ENCODE measurements around the gene LAMA5.

LAMA5 gene

GRCh38 chr20:62328684-62329388 is 38.3 kb downstream of the LAMA5 start:
- TF ChIP-seq CTCF (IDR thresholded peaks at IDR 0.05; ENCODE audit: control insufficient read depth, extremely low read depth, insufficient read depth) = no peak
- no peak overlapping the region for H3K4me3 ChIP-seq (ENCODE audit: low read depth, low read length)
- DNase-seq (ENCODE audit: low read depth) = no peak

GRCh38 chr20:62327726-62328495 is 39.2 kb downstream of the LAMA5 start:
- H3K4me3 ChIP-seq (ENCODE audit: low read depth, low read length) = no peak overlapping the region
- no peak for DNase-seq (ENCODE audit: low read depth)
- TF ChIP-seq CTCF (IDR thresholded peaks at IDR 0.05; ENCODE audit: control insufficient read depth, extremely low read depth, insufficient read depth) = no peak

GRCh38 chr20:62326959-62327725 is 40.0 kb downstream of the LAMA5 start:
- DNase-seq (ENCODE audit: low read depth) = no peak
- no peak overlapping the region for H3K4me3 ChIP-seq (ENCODE audit: low read depth, low read length)

GRCh38 chr20:62326559-62326958 is 40.6 kb downstream of the LAMA5 start:
- no peak for TF ChIP-seq CTCF (IDR thresholded peaks at IDR 0.05; ENCODE audit: control insufficient read depth, extremely low read depth, insufficient read depth)
- DNase-seq (ENCODE audit: low read depth) = no peak
- H3K4me3 ChIP-seq (ENCODE audit: low read depth, low read length) = no peak overlapping the region

More at GRCh38 chr20:62326959-62327725, 40.0 kb downstream of the LAMA5 start:
- no peak for TF ChIP-seq CTCF (IDR thresholded peaks at IDR 0.05; ENCODE audit: control insufficient read depth, extremely low read depth, insufficient read depth)

- DNase-seq (ENCODE audit: low read depth) = no peak
- TF ChIP-seq CTCF (IDR thresholded peaks at IDR 0.05; ENCODE audit: control insufficient read depth, extremely low read depth, insufficient read depth) = no peak
- H3K4me3 ChIP-seq (ENCODE audit: low read depth, low read length) = no peak overlapping the region
Observed at GRCh38 chr20:62325172-62325905, 41.8 kb downstream of the LAMA5 start.

Data from LNCaP clone FGC (cell line).